Kidney epithelial cell (primary cell): ENCODE results near the gene TMEM59. TPM values are rescaled to one million over a fixed set of nuclear protein-coding genes. Genes with fewer than 3 reads are reported as not detected.
"Not testable (repeated sequence)": the region's sequence is repeated elsewhere in the genome, so short reads cannot be mapped to it uniquely, and the experiment has no call there.

Source experiments
- DNase-seq: peaks from one replicate; pipeline ENCODE4 v3.0.0-alpha.2; 2010; ENCODE audit warnings: low read depth
- H3K27me3 ChIP-seq: 2 replicates; pipeline ENCODE4 v1.6.0; 2011; ENCODE audit warnings: low read length; ENCODE audit not compliant: control insufficient read depth, insufficient read depth
- H3K36me3 ChIP-seq: 2 replicates; pipeline ENCODE4 v1.5.1; 2011; ENCODE audit warnings: low read length; ENCODE audit not compliant: control insufficient read depth, insufficient read depth
- H3K4me3 ChIP-seq: 2 replicates; pipeline ENCODE4 v1.5.1; 2011; ENCODE audit warnings: low read depth, mild to moderate bottlenecking, control low read depth, low read length
- CTCF ChIP-seq: IDR thresholded peaks from 2 replicates; pipeline ENCODE4 v1.5.1; 2011; ENCODE audit warnings: mild to moderate bottlenecking, moderate library complexity, low read length, control low read depth, inconsistent platforms; ENCODE audit not compliant: insufficient read depth, poor library complexity, severe bottlenecking
- total RNA-seq: library from RNA; depleted of rRNA; stranded (reverse); fragments of >200 nt; gene quantifications from 2 replicates; pipeline ENCODE4 v1.2.3, GENCODE V29; 2015

TMEM59 gene
- total RNA-seq, 1 donor from 2014 or later: 138 TPM

- no peak for DNase-seq
- no peak overlapping the region for H3K4me3 ChIP-seq
- no peaks in the 10 kb centered on the region for H3K36me3 ChIP-seq
- H3K27me3 ChIP-seq: no peaks in the 10 kb centered on the region
- TF ChIP-seq CTCF: no peak
These were observed 16.8 kb upstream of the TMEM59 start for GRCh38 chr1:54069791-54070170.

DNA sequence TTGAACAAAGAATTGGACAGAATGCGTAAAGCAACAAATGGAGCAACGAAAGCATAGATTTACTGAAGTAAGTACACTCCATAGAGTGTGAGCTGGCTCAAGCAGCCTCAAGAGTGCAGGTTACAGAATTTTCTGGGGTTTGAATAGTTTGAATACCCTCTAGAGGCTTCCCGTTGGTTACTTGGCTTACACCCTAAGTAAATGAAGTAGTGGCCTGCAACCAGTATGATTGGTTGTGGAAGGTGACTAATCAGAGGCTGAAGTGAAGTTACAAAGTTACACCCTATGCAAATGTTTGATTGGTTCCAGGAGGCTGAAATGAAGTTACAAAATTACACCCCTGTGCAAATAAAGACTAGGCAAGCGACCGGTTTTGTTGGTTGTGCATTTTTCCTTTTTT, 11.3 kb upstream of the TMEM59 start:
- no peak for DNase-seq
- Histone ChIP-seq H3K4me3 (no peak overlapping the region), H3K27me3 (no peaks in the 10 kb centered on the region), H3K36me3 (no peaks in the 10 kb centered on the region)
- no peak for TF ChIP-seq CTCF

DNA sequence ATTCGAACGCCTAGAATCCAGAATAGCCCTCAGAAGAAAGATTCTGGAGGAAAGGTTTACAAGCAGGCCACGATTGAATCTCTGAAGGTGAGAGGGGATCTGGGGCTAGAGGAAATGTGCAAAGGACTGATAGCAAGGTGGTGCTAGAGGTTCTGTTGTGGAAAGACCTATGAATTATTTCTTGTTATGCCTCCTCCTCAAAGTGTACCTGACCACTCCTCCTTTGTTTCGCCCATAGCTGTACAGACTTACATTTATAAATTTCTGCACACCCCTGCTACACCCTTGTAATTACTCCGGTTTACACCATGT, 1.4 kb upstream of the TMEM59 start:
- H3K4me3 ChIP-seq: peak overlapping the region; percentile 63
- DNase-seq: no peak
- no peaks in the 10 kb centered on the region for H3K36me3 ChIP-seq
- H3K27me3 ChIP-seq: no peaks in the 10 kb centered on the region
- TF ChIP-seq CTCF: no peak

DNA sequence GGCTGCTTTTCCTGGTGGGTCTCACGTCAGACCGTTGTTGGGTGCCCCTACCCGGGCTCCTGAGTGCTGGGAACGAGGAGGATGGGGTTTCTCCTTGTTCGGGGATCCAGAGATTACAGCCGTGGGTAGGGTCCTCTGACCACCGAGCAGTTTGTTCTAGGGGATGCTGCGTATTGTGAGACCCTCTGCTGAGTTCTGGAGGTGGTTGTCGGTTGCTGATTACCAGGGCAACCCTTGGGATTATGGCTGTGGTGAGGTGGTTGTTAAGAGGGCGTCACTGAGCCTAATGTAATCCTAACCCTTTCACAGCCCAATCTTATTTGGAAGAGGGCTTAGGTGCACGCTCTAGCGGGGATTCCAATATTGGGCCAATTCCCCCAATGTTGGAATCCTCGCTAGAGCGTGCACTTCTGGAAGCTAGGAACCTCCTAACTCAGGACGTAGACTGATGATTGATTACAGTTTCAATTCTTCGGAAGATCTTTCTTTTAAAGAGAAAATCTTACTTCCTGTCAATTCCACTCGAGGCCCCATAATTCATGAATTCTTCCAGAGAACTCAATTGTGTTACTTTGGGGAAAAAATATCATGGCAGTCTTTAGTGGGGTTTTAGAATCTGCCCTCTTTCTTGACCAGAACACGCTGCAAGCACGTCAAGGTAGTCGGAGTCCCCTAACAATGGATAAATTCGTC, 887 bp upstream of the TMEM59 start:
- no peak for TF ChIP-seq CTCF
- no peak for DNase-seq
- H3K4me3 ChIP-seq: peak overlapping the region; percentile 63
- H3K27me3 ChIP-seq: no peaks in the 10 kb centered on the region
- H3K36me3 ChIP-seq: no peaks in the 10 kb centered on the region

DNA sequence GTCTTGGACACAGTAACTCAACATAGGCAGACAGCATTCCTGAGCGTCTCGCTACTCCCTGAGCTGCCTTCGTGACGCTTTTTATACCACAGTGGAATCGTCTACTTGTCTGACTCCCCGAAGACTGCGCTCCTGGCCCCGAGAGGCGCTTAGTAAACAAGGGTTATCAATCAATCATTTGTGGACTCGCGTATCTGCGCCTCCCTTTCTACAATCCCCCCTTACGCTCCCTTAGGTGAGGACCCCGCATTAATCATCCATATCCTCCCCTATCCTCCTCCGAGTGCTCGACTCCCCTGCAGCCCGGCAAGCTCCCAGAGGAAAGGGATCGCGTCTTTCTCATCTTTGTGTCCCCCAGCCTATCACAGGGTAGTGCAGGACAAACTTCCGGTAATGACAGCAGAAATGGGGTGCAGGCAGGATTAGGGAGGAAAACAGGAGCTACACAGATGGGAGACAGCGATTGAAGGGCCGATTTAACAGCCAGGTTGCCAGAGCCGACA, 522 bp downstream of the TMEM59 start:
- Histone ChIP-seq H3K27me3 (no peaks in the 10 kb centered on the region), H3K4me3 (peak overlapping the region; percentile 63), H3K36me3 (no peaks in the 10 kb centered on the region)
- TF ChIP-seq CTCF: no peak
- peak; percentile 18 for DNase-seq

DNA sequence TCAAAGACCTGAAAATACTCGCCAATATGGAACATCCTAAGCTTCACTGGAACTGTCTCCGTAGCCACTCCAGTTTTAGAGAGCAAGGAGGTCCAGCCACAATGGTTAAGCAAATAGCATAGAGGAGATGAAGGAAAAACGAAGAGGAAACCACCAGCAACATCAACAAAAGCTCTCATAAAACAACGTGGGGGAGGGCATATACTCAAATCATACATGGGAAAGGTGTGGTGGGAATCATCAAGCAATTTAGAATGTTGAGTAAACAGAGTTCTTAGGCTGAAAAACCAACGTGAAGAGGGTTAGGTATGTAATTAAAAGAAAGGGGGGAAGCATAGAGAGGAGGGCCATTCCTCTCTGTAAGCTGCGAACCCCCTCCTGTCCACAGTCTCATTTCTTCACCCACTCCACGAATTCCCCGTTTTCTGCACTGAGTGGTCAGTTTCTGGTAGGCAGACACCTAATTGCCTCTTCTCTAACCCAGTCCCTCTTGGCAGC, 1.0 kb downstream of the TMEM59 start:
- no peak for DNase-seq
- Histone ChIP-seq H3K4me3 (peak overlapping the region; percentile 63), H3K27me3 (no peaks in the 10 kb centered on the region), H3K36me3 (no peaks in the 10 kb centered on the region)
- no peak for TF ChIP-seq CTCF

GRCh38 chr1:54050435-54050834, 2.6 kb downstream of the TMEM59 start:
- DNase-seq, H3K27me3 ChIP-seq, H3K36me3 ChIP-seq, H3K4me3 ChIP-seq: not testable (repeated sequence)
